HG03575 (cell line): ENCODE data around the gene ABCG1.

Experiments
- ATAC-seq: cut with Tn5 transposase; IDR thresholded peaks from one replicate; pipeline ENCODE4 v1.9.1; 2021; ENCODE audit not compliant: unreplicated experiment, insufficient number of reproducible peaks, low FRiP score; ENCODE audit errors: extremely low read depth

ABCG1 gene

DNA sequence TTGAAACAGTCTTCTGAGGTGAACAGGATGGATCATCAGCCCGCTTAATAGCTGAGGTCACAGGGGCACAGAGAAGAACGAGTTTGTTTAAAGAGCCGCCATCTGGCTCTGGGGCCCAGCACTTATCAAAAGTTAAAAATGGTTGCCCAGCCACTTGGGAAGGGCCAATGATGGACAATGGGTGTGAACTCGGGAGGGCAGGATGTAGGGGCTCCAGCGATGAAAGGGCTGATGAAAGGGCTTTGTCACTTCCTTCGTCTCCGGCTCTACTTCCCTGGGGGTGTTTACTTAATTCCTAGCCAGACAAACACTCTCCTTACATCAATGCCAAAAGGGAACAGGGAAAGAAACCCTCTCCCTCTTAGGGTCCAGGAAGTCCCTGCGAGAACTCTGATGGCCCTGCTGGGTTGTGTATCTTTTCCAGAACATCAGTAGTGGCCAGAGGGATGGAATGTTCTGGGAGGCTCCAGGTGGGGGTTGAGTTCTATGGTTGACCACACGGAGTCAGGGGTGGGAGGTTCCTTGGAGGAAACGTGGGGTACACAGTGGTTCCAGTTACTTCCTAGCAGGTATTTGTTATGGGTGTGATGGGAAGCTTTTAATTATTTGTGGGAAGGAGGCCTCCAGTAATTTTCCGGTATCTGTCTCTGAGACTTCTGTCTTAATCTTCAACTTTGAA is 9.0 kb upstream of the ABCG1 start:
- no peak for ATAC-seq

DNA sequence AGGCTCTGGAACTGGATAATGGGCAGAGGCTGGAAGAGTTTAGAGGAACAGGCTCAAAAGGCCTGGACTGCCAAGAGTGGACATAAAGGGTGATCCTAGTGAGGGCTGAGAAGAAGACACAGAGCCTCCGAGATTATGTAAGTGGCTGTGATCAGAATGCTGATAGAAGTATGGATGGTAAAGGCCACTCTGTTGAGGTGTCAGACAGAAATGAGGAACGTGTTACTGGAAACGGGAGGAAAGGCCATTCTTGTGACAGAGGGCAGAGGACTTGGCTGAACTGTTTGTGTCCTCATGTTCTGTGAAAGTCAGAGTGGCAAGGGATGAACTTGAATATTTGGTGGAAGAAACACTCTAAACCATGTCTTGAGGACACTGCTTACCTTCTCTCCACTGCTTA is 6.7 kb upstream of the ABCG1 start:
- ATAC-seq, result no peak

GRCh38 chr21:42213082-42213774 is 5.7 kb upstream of the ABCG1 start:
- ATAC-seq, result no peak

DNA sequence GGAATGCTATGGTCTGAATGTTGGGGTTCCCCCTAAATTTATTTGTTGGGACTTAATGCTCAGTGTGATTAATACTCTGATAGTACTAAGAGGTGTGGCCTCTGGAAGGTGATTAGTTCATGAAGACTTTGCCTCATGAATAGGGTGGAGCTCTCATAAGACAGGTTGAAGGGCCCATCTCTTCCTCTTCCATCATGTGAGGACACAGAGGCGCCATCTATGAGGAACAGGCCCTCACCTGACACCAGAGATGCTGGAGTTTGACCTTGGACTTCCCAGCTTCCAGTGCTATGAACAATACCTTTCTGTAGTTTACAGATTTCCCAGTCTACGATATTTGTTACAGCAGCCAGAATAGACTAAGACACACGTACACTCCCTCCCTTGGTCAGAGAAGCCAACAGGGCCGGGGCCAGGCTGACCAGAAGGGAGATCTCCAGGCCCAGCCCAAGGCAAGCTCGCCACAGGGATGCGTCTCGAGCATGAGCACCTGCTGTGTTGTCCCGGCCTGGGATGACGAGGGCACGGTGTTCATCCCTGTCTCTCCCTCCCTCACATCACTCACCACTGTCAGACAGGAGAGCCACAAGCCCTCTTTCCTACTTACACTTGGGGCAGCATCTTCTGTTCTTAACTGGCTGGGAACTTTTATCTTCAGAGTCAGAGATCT is 4.7 kb upstream of the ABCG1 start:
- no peak for ATAC-seq

- ATAC-seq, result no peak
Observed at GRCh38 chr21:42214921-42215320, 4.0 kb upstream of the ABCG1 start.

DNA sequence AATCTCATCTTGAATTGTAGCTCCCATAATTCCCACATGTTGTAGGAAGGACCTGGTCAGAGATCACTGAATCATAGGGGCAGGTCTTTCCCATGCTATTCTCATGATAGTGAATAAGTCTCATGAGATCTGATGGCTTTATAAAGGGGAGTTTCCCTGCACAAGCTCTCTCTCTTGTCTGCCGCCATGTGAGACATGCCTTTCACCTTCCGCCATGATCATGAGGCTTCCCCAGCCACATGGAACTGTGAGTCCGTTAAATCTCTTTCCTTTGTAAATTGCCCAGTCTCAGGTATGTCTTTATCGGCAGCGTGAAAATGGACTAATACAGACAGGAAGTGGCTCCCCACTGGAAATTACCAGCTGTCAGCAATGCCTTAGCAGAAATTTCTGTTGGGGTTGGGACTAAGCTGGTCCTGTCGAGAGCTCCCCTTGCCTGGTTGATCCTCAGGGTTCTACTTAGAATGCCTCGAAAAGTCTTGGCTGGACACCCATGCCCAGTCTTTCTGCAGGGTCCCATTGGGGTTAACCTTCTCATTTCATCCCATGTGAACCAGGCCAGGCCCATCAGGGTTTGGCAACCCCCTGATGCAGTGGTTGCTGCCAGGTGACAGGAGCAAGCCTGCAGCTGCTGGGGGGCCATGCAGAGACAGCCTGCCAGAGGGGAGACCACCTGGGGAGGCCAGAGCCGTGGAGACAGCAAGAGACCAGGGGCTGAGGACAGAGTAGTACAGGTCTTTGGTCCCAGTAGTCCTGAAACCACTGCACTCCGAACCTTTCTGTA is 2.8 kb upstream of the ABCG1 start:
- no peak for ATAC-seq

DNA sequence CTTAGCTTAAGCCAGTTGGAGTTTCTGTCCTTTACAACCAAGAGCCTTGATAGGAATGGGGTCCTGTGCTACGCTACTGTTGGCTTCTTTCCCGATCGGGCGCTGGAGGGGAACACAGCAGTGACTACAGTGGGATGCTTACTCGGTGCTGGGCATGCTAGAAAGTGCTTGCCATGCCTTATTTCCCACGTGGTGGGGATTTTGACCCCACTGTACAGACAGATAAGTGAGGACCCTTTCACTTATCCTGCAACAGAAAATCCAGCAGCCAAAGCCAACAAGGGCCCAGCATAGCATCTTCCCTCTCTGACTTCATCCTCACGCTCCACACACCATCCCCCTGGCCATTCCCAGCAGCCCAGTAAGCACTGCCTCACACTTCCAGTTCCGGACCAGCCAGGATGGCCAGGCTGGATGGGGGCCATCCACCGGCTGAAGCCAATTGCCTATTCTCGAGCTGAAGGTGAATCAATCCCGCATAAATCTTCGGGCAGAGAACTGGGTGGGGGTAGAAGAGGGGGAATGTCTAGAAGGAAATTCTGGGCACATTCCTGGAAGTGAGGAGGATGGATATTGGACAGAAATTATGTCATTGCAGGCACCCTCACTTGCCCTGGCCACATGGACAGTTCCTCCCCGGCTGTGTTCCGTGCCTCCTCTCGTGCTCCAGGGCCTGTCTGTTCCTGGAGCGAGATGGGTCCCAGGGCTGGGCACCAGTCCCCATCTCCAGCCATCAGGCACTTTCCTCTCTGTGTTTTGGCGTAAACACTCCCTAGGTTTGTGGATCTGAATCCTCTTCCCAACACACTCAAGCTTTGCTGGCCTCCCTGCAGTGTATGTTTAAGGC is 2.0 kb upstream of the ABCG1 start:
- no peak for ATAC-seq

GRCh38 chr21:42219606-42220137 is 732 bp downstream of the ABCG1 start:
- ATAC-seq, result no peak

DNA sequence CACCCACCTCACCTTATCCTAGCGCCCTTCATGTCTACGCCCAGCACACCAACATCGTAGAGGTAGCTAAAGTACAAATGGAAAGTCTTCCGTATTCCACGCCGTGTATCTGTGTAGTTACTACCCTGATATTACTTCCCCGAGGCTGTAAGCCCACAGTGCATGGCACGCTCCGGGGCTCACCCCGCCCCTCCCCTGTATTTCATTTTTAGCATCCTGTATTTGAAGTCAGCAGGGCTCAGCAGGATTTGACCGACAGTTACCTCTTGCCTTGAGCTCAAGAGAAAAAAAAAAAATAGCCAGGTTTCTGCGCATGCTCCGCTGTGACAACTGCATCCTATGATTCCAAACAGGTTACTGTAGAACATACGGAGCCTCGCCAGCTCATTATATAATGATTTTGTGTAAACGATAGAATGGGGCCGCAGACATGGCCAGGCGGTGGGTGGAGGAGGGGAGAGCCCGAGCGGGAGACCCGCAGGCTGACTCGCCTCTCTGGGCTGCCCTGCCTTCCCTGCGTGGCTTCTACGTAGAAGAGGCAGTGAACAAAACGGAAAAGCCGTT is 1.3 kb downstream of the ABCG1 start:
- ATAC-seq, result no peak

DNA sequence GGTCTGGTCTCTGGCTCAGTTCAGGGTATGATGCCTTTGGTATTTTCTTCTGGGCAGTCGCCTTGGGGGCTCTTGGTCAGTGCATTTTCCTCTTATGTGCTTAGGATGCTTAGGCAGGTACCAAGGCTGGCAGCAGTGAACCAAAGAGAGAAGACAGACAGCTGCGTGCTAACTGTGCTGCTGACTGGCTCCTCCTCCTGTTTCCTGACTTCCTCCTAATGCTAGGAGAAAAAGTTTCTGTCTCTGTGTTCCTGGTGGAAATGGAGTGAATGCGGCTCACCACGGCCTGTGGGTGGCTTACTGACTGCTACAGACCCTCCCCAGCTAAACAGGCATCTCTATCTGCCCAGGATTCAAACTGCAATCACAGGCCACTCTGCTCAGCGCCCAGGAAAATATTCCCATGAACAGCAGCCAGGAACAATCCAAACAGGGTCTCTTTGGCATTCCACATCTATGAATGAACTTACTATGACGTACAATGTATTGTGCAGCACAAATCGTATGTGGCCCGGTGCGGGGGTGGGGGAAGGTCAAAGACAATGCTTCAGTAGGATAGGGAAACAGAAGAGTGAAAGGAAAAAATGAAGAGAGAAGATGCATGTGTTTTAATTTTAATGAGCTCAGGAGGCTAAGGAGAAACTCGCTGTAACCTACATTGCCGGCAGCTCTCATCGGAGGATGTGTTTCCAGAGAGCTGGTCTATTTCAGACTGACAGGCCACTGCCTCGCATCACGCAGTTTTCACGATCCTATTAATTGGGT is 2.8 kb downstream of the ABCG1 start:
- ATAC-seq, result no peak

- no peak for ATAC-seq
Observed at GRCh38 chr21:42222386-42222785, 3.4 kb downstream of the ABCG1 start.

DNA sequence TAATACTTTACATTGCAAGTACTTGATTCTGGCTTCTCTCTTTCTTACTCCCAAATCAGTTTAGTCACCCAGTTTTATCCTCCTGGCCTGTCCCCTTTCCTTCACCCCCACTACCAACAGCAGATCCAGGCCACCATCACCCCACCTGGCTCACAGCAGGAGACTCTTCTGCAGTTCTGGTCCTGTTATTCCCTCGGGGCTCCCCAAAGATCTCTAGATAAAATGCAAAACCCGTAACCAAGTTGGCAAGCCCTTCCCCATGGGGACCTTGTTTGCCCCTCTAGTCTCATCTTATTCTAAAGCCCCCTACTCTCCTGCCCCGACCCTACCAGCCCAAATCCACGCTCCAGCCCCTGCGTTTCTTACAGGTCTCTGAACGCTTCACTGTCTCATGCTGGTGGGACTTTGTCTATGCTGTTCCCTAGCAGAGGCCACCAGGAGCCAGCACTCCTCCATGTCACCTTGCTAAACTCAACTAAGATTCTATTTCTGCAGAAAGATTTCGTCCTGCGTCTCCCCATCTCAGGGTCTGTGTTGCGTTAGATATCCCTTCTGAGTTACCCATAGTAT is 4.0 kb downstream of the ABCG1 start:
- ATAC-seq, result no peak

DNA sequence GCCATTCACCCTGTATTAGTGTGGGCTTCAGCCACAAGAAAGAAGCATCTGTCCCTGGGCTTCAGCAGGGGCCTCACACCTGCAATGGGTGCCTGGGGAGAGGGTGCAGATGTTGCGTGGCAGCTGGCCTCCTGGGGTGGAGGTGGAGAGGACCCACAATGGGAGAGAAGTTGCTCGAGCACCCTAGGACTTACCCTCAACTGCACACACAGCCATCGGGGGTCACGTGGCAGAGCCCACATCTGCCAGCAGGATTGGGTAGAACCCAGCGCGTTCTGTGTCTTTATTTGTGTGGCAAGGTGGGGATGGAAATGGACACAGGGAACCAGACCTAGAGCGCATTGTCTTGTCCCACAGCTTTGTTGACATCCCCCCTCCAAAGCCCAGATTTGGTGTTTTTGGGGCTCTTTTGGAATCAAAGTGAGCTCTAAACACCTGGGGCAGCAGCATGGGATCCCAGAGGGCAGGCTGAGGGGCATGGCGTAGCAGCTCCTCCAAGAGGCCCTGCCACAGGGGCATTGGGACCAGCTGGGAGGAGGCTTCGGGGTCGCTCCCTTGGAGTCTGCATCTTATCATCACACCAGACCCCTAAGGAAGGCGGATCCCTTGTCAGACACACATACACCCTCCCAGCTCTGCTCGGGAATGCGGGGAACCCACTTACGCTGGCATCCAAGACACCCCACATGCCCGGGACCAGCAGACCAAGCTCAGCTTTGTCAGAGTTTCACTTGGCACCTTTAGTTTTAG is 5.1 kb downstream of the ABCG1 start:
- ATAC-seq, result no peak

- no peak for ATAC-seq
Observed at GRCh38 chr21:42225042-42225441, 6.1 kb downstream of the ABCG1 start.

GRCh38 chr21:42225571-42226155 is 6.7 kb downstream of the ABCG1 start:
- ATAC-seq, result no peak

GRCh38 chr21:42226626-42227025 is 7.7 kb downstream of the ABCG1 start:
- ATAC-seq, result no peak
